SK-N-SH (cell line): ENCODE measurements around the gene ENOX1. TPM values are rescaled to one million over a fixed set of nuclear protein-coding genes. Genes with fewer than 3 reads are reported as not detected.
A peak's percentile ranks its signal among the peaks of the same experiment; 100 is the strongest.

ENCODE experiments used
- CTCF ChIA-PET: fragments of 300-600, 350-600 bp; formaldehyde crosslinking; extraction: SDS; loops from one replicate; lab custom pipeline; 2021; lab: Yijun Ruan, JAX
- POLR2A ChIA-PET: fragments of 350-600 bp; sonication (Branson Sonifier 250); formaldehyde crosslinking; extraction: SDS; loops from one replicate; lab custom pipeline; 2020; ENCODE audit warnings: antibody characterized with exemption, inconsistent platforms; lab: Yijun Ruan, JAX
- DNase-seq: peaks from one replicate; pipeline ENCODE4 v3.0.0; 2012
- H2AFZ ChIP-seq: fragments of 200-600 bp; sonication (generic); 2 replicates; pipeline ENCODE4 v1.8.1; 2016; ENCODE audit warnings: antibody characterized with exemption, mild to moderate bottlenecking, low read depth
- H3F3A ChIP-seq: fragments of 200-600 bp; sonication (generic); replicated peaks from 2 replicates; pipeline ENCODE3; 2016; ENCODE audit warnings: antibody characterized with exemption, mild to moderate bottlenecking; ENCODE audit not compliant: insufficient read depth
- H3K27ac ChIP-seq, 2 experiments: fragments of 200-500 bp in 1 of 2; fragments of 200-600 bp in 1 of 2; sonication (Bioruptor generic) in 1 of 2; sonication (generic), shearing (Covaris generic) in 1 of 2; 2 replicates each; pipeline versions ENCODE4 v1.5.1 to v1.6.1; 2014 to 2016; ENCODE audit warnings: low read depth in 2 of 2, inconsistent platforms in 1 of 2, low read length in 1 of 2, mild to moderate bottlenecking in 1 of 2, mixed read lengths in 1 of 2
- H3K27me3 ChIP-seq: fragments of 200-600 bp; sonication (generic), shearing (Covaris generic); 2 replicates; pipeline ENCODE4 v1.6.1; 2016; ENCODE audit warnings: mixed run types; ENCODE audit not compliant: insufficient read depth
- H3K36me3 ChIP-seq, 2 experiments: fragments of 200-500 bp in 1 of 2; fragments of 200-600 bp in 1 of 2; sonication (Bioruptor generic) in 1 of 2; sonication (generic) in 1 of 2; replicated peaks in 1 of 2; 2 replicates each; pipeline versions ENCODE3 to v1.5.1; 2014 to 2016; ENCODE audit warnings: low read length in 1 of 2, mild to moderate bottlenecking in 1 of 2; ENCODE audit not compliant: insufficient read depth in 2 of 2, control insufficient read depth in 1 of 2
- H3K4me1 ChIP-seq, 2 experiments: fragments of 200-500 bp in 1 of 2; fragments of 200-600 bp in 1 of 2; sonication (Bioruptor generic) in 1 of 2; sonication (generic), shearing (Covaris generic) in 1 of 2; 2 replicates each; pipeline versions ENCODE4 v1.5.1 to v1.6.1; 2014 to 2016; ENCODE audit warnings: low read depth in 1 of 2, low read length in 1 of 2, mixed run types in 1 of 2; ENCODE audit not compliant: insufficient read depth in 2 of 2, control insufficient read depth in 1 of 2
- H3K4me2 ChIP-seq: fragments of 200-600 bp; sonication (generic), shearing (Covaris generic); 2 replicates; pipeline ENCODE4 v1.6.1; 2017; ENCODE audit warnings: mixed run types
- H3K4me3 ChIP-seq, 2 experiments: fragments of 200-500 bp in 1 of 2; fragments of 200-600 bp in 1 of 2; sonication (Bioruptor generic) in 1 of 2; sonication (generic), shearing (Covaris generic) in 1 of 2; 2 replicates each; pipeline versions ENCODE4 v1.5.1 to v1.8.1; 2014 to 2016; ENCODE audit warnings: low read depth in 2 of 2, inconsistent platforms in 1 of 2, low read length in 1 of 2, mild to moderate bottlenecking in 1 of 2, mixed read lengths in 1 of 2, moderate library complexity in 1 of 2
- H3K79me2 ChIP-seq: fragments of 200-600 bp; sonication (generic); 2 replicates; pipeline ENCODE4 v1.8.1; 2017; ENCODE audit warnings: mild to moderate bottlenecking; ENCODE audit not compliant: insufficient read depth
- H3K9ac ChIP-seq: fragments of 200-600 bp; sonication (generic); 2 replicates; pipeline ENCODE4 v1.6.1; 2017; ENCODE audit warnings: mixed run types
- H3K9me2 ChIP-seq: fragments of 200-600 bp; sonication (generic); 2 replicates; pipeline ENCODE4 v1.6.1; 2017; ENCODE audit warnings: mixed run types
- H3K9me3 ChIP-seq: fragments of 200-600 bp; sonication (generic); 2 replicates; pipeline ENCODE4 v1.6.1; 2017; ENCODE audit warnings: mixed run types, mild to moderate bottlenecking, moderate library complexity
- H4K20me1 ChIP-seq: fragments of 200-600 bp; sonication (generic); 2 replicates; pipeline ENCODE4 v1.6.1; 2017; ENCODE audit warnings: mild to moderate bottlenecking, mixed run types; ENCODE audit not compliant: insufficient read depth
- CHD2 ChIP-seq: fragments of 150-350 bp; IDR thresholded peaks from 2 replicates; pipeline ENCODE4 v1.6.1; 2018; ENCODE audit warnings: low read length; ENCODE audit not compliant: partially characterized antibody
- CTCF ChIP-seq: fragments of 200-600 bp; sonication (generic); IDR thresholded peaks from 2 replicates; pipeline ENCODE4 v1.6.1; 2017; ENCODE audit warnings: antibody characterized with exemption, mild to moderate bottlenecking, moderate library complexity
- ELF1 ChIP-seq: IDR thresholded peaks from 2 replicates; pipeline ENCODE4 v1.4.0; 2012
- EP300 ChIP-seq, 2 experiments: IDR thresholded peaks; 2 replicates each; pipeline versions ENCODE4 v1.4.0 to v1.6.1; 2012; ENCODE audit warnings: borderline replicate concordance in 1 of 2, low read depth in 1 of 2, low read length in 1 of 2
- EZH2phosphoT487 ChIP-seq: fragments of 200-600 bp; sonication (generic); IDR thresholded peaks from 2 replicates; pipeline ENCODE4 v1.6.1; 2017; ENCODE audit warnings: low read depth, mixed run types, mild to moderate bottlenecking, antibody characterized with exemption, moderate library complexity, borderline replicate concordance
- FOXJ3 ChIP-seq: sonication (generic); formaldehyde crosslinking; IDR thresholded peaks from 2 replicates; pipeline ENCODE4 v1.5.1; 2020; ENCODE audit warnings: mild to moderate bottlenecking, missing genetic modification reagents
- FOXM1 ChIP-seq: IDR thresholded peaks from 2 replicates; pipeline ENCODE4 v1.4.0; 2012; ENCODE audit warnings: low read depth, mild to moderate bottlenecking
- GABPA ChIP-seq: IDR thresholded peaks from 2 replicates; pipeline ENCODE4 v1.4.0; 2012; ENCODE audit warnings: low read depth, mild to moderate bottlenecking
- NFIC ChIP-seq: IDR thresholded peaks from 2 replicates; pipeline ENCODE4 v1.4.0; 2012; ENCODE audit warnings: borderline replicate concordance
- NRF1 ChIP-seq: IDR thresholded peaks from 2 replicates; pipeline ENCODE4 v1.6.1; 2012; ENCODE audit warnings: low read depth, mild to moderate bottlenecking, low read length
- PBX3 ChIP-seq: IDR thresholded peaks from 2 replicates; pipeline ENCODE4; 2012
- RAD21 ChIP-seq: IDR thresholded peaks from 2 replicates; pipeline ENCODE4 v1.6.1; 2012; ENCODE audit warnings: mild to moderate bottlenecking, low read length
- RCOR1 ChIP-seq: fragments of 150-350 bp; IDR thresholded peaks from 2 replicates; pipeline ENCODE4 v1.6.1; 2017; ENCODE audit warnings: antibody characterized with exemption, low read length
- REST ChIP-seq: IDR thresholded peaks from 2 replicates; pipeline ENCODE4 v1.6.1; 2012; ENCODE audit warnings: mild to moderate bottlenecking, low read depth, low read length, moderate library complexity
- RXRA ChIP-seq: IDR thresholded peaks from 2 replicates; pipeline ENCODE4 v1.4.0; 2012; ENCODE audit warnings: low read depth, mild to moderate bottlenecking, borderline replicate concordance
- SIN3A ChIP-seq: IDR thresholded peaks from 2 replicates; pipeline ENCODE4 v1.6.1; 2012; ENCODE audit warnings: low read depth, mild to moderate bottlenecking, low read length, moderate library complexity, borderline replicate concordance
- SMC3 ChIP-seq: IDR thresholded peaks from 2 replicates; pipeline ENCODE4 v1.6.1; 2012; ENCODE audit warnings: low read depth, low read length, improper control_type of control experiment
- TAF1 ChIP-seq: IDR thresholded peaks from 2 replicates; pipeline ENCODE4 v1.6.1; 2012; ENCODE audit warnings: low read depth, mild to moderate bottlenecking, low read length, moderate library complexity, borderline replicate concordance
- TCF12 ChIP-seq: IDR thresholded peaks from 2 replicates; pipeline ENCODE4 v1.4.0; 2012
- USF1 ChIP-seq: IDR thresholded peaks from 2 replicates; pipeline ENCODE4 v1.4.0; 2012; ENCODE audit warnings: low read depth, borderline replicate concordance
- WGBS: methylation state at CpG from one replicate; pipeline ENCODE4 v1.1.6; 2017; ENCODE audit warnings: low lambda C conversion rate; 5-methylcytosine and 5-hydroxymethylcytosine counted together
- polyA plus RNA-seq, 3 experiments: library from polyadenylated mRNA; depleted of rRNA; stranded (reverse); fragments of >200 nt; gene quantifications; 2 replicates each; pipeline ENCODE4 v1.2.3, GENCODE V29; 2012

ENOX1 gene
- polyA plus RNA-seq, 1 of the 3 experiments (the other 2 are of a cell fraction): 5.8 TPM

- WGBS: 77% methylated on average over 2 of the region's 2 CpGs
- H3K4me2 ChIP-seq: no peak overlapping the region
- H3K9me2 ChIP-seq: no peaks in the 10 kb centered on the region
- no peaks in the 10 kb centered on the region for H3K9me3 ChIP-seq
- H3F3A ChIP-seq: no peaks in the 10 kb centered on the region
- H2AFZ ChIP-seq: no peak overlapping the region
- no peaks in the 10 kb centered on the region for H3K79me2 ChIP-seq
- ChIA-PET POLR2A (no interaction called here), CTCF (interaction anchor here (1.0 to 1.7 kb wide), 3 partner anchors 14 to 466 kb away, joined by 3 to 5 read pairs (median 4); no protein-coding TSS in a partner anchor)
- no peak overlapping the region for H3K4me3 ChIP-seq
- H3K27me3 ChIP-seq: no peaks in the 10 kb centered on the region
- H3K27ac ChIP-seq: 0 out of 4 replicates have a peak overlapping the region, but pooled peaks of 1 of the 2 experiments have one; percentile 44
- peaks cover 0 to 26% of the 10 kb centered on the region in 2 experiments; a peak in 2 of 4 replicates for H3K4me1 ChIP-seq
- TF ChIP-seq TCF12 (no peak), FOXJ3 (CRISPR knock-in tag) (no peak)
- H3K36me3 ChIP-seq: no peaks in the 10 kb centered on the region
- H4K20me1 ChIP-seq: no peaks in the 10 kb centered on the region
- H3K9ac ChIP-seq: no peak overlapping the region
- DNase-seq: no peak
Measured at GRCh38 chr13:43769529-43769928, 17.2 kb downstream of the ENOX1 start.

- no peaks in the 10 kb centered on the region for H4K20me1 ChIP-seq
- no peaks in the 10 kb centered on the region for H3F3A ChIP-seq
- no peaks in the 10 kb centered on the region for H3K27me3 ChIP-seq
- H3K36me3 ChIP-seq: no peaks in the 10 kb centered on the region
- peaks cover 0 to 32% of the 10 kb centered on the region in 2 experiments; a peak in 2 of 4 replicates for H3K4me1 ChIP-seq
- DNase-seq: peak; percentile 76
- CTCF ChIA-PET: interaction anchor here (0.7 to 1.8 kb wide), 2 partner anchors 19 to 464 kb away, joined by 3 to 4 read pairs; no protein-coding TSS in a partner anchor
- H3K79me2 ChIP-seq: no peaks in the 10 kb centered on the region
- POLR2A ChIA-PET: interaction anchor here (0.7 to 2.0 kb wide), 2 partner anchors 19 to 102 kb away, joined by 3 to 5 read pairs; partner anchors contain the start of gene ENOX1
- no peak overlapping the region for H3K4me2 ChIP-seq
- WGBS: 48% methylated on average over 2 of the region's 2 CpGs
- peak overlapping the region in 1 of 2 experiments; percentile 89; a peak in 2 of 4 replicates for H3K27ac ChIP-seq
- no peak overlapping the region for H2AFZ ChIP-seq
- no peak overlapping the region for H3K9ac ChIP-seq
- no peaks in the 10 kb centered on the region for H3K9me2 ChIP-seq
- no peaks in the 10 kb centered on the region for H3K9me3 ChIP-seq
- no peak overlapping the region for H3K4me3 ChIP-seq
- TF ChIP-seq ELF1 (no peak), SMC3 (no peak), NRF1 (no peak), EZH2phosphoT487 (no peak), USF1 (no peak), GABPA (no peak), RAD21 (no peak), RCOR1 (peak; percentile 89; the same call in 1 of the 2 replicates), REST (no peak), CTCF (no peak), TAF1 (no peak), SIN3A (no peak), NFIC (0 out of 2 replicates have a peak, but pooled peaks have one; percentile 22), RXRA (no peak), CHD2 (peak; percentile 88), FOXM1 (no peak), EP300 (IDR thresholded peaks at IDR 0.05; ENCODE audit: borderline replicate concordance in 1 of 2, low read depth in 1 of 2, low read length in 1 of 2) (peak in 1 of 2 experiments; percentile 94; a peak in 2 of 4 replicates), PBX3 (no peak)
Measured at GRCh38 chr13:43767341-43767931, 19.3 kb downstream of the ENOX1 start.
